Measurements from ENCODE around the gene ATOH8.

The ATOH8 gene

DNA sequence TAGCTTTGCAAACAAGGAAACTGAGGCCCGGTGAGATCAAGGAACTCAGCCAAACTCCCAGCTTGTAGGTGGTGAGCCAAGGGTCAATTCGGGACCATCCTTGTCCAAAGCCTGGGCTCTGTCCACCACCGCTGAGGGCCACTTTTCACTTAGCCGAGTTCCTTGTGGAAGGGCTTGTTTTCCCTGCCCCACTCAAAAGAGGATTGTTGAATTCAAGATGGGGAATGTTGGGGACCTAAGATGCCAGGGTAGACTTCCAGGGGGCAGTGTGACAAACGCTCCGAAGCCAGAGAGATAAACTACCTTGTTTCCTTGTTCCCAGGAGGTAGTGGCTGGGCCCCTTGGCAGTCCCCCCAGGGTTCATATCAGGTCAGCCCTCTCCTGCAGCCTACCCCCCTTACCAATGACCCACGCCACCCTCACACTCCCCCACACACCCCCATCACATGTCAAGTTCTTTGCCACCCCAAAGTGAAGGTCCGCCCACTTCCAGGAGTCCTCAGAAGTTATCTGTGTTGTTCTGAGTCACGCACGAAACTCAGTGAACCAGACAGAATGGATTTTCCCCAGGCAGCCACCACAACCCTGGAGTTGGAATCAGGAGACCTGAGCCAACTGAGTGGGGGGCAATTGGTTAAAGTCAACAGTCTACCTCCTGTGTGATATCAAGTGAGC lies 10.3 kb upstream of the ATOH8 start:
- no peak for DNase-seq (ENCODE audit: extremely low read depth, low read depth)

DNA sequence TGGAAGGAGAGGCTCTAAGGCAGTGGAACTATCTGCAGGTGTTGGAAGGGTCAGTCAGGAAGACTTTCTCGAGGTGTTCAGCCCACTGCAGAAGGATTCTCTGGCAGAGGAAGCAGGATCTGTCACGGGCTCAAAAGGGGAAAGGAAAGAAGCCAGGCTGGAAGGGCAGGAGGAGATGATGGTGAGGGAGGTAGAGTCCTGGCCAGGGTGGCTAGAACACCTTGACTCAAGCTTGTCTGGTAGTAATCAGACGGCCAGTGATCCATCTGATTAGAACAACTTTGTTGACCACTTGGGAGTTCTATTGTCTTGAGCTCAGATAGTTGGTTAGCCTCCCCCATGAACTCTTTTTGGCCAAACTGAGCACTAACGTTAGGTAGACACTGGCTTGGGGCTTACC lies 9.7 kb upstream of the ATOH8 start:
- TF ChIP-seq, protein P1, sequence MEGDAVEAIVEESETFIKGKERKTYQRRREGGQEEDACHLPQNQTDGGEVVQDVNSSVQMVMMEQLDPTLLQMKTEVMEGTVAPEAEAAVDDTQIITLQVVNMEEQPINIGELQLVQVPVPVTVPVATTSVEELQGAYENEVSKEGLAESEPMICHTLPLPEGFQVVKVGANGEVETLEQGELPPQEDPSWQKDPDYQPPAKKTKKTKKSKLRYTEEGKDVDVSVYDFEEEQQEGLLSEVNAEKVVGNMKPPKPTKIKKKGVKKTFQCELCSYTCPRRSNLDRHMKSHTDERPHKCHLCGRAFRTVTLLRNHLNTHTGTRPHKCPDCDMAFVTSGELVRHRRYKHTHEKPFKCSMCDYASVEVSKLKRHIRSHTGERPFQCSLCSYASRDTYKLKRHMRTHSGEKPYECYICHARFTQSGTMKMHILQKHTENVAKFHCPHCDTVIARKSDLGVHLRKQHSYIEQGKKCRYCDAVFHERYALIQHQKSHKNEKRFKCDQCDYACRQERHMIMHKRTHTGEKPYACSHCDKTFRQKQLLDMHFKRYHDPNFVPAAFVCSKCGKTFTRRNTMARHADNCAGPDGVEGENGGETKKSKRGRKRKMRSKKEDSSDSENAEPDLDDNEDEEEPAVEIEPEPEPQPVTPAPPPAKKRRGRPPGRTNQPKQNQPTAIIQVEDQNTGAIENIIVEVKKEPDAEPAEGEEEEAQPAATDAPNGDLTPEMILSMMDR (IDR thresholded peaks at IDR 0.05; ENCODE audit: low read depth, low read length): no peak
- DNase-seq (ENCODE audit: extremely low read depth, low read depth): no peak

More for the DNA sequence above, 10.3 kb upstream of the ATOH8 start:
- TF ChIP-seq, protein P1 (IDR thresholded peaks at IDR 0.05; ENCODE audit: low read depth, low read length): no peak

DNA sequence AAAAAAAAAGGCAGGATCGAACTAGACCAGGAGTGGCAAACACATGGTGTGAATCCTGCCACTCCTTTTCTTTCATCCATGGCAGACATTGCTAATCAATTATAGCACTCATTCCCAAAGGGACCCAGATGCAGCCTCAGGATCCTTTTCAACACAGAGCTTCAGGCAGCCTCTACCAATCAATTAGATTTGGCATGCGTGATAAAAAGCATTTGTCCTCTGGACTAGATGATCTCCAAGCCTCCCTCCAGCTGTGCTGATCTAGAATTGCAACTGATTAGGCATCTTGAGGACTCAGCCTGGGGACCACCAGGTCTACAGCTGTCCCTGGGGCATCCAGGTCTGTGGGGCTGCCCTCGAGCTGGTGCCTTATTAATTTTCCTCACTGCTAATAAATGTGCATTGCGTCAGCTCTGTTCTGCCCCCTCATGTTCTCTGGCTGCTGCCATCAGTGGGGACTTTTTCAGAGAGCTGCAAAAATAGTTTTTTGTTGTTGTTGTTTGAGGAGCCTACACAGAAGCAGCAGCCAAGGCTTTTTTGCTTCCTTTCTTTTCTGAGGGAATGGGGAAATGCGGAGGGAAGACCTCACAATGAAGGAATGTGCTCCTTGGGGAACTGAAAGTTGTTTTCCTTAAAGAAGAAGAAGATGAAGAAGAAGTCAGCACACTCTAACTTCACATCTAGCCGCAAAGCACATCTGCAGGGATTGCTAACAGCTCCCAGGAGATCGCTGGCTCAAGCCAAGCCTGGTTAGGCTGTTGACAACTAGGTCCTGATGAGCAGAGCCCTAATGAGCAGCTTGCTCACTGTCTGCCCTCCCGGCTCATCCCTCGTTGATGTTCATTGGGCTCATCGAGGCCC lies 8.8 kb upstream of the ATOH8 start:
- no peak for DNase-seq (ENCODE audit: extremely low read depth, low read depth)
- TF ChIP-seq, protein P1 (IDR thresholded peaks at IDR 0.05; ENCODE audit: low read depth, low read length): no peak

- no peak for DNase-seq (ENCODE audit: extremely low read depth, low read depth)
These were observed 8.2 kb upstream of the ATOH8 start for GRCh38 chr2:85745619-85746018.

GRCh38 chr2:85746321-85747004 lies 7.3 kb upstream of the ATOH8 start:
- DNase-seq (ENCODE audit: extremely low read depth, low read depth): no peak
- TF ChIP-seq, protein P1 (IDR thresholded peaks at IDR 0.05; ENCODE audit: low read depth, low read length): no peak

More at GRCh38 chr2:85745619-85746018, 8.2 kb upstream of the ATOH8 start:
- TF ChIP-seq, protein P1 (IDR thresholded peaks at IDR 0.05; ENCODE audit: low read depth, low read length): no peak

- TF ChIP-seq, protein P1 (IDR thresholded peaks at IDR 0.05; ENCODE audit: low read depth, low read length): no peak
- no peak for DNase-seq (ENCODE audit: extremely low read depth, low read depth)
These were observed 6.3 kb upstream of the ATOH8 start for GRCh38 chr2:85747441-85747840.

Data from AG09319 (cell line).